ENCODE results near the gene GTPBP4.

GTPBP4 gene

GRCh38 chr10:972763-973162 lies 15.5 kb upstream of the GTPBP4 start:
- TF ChIP-seq CTCF (conservative IDR thresholded peaks at IDR 0.05; ENCODE audit: low read length) = no peak
- DNase-seq (ENCODE audit: low read depth) = no peak
- no peak overlapping the region for H3K4me3 ChIP-seq (ENCODE audit: low read length)

- H3K4me3 ChIP-seq (ENCODE audit: low read length) = no peak overlapping the region
- no peak for DNase-seq (ENCODE audit: low read depth)
- no peak for TF ChIP-seq CTCF (conservative IDR thresholded peaks at IDR 0.05; ENCODE audit: low read length)
Measured at GRCh38 chr10:974038-974784, 14.0 kb upstream of the GTPBP4 start.

GRCh38 chr10:974785-975074 lies 13.5 kb upstream of the GTPBP4 start:
- no peak for DNase-seq (ENCODE audit: low read depth)
- no peak overlapping the region for H3K4me3 ChIP-seq (ENCODE audit: low read length)
- TF ChIP-seq CTCF (conservative IDR thresholded peaks at IDR 0.05; ENCODE audit: low read length) = no peak

GRCh38 chr10:976316-976715 lies 11.9 kb upstream of the GTPBP4 start:
- no peak overlapping the region for H3K4me3 ChIP-seq (ENCODE audit: low read length)
- no peak for DNase-seq (ENCODE audit: low read depth)
- no peak for TF ChIP-seq CTCF (conservative IDR thresholded peaks at IDR 0.05; ENCODE audit: low read length)

- H3K4me3 ChIP-seq (ENCODE audit: low read length) = no peak overlapping the region
- DNase-seq (ENCODE audit: low read depth) = no peak
- no peak for TF ChIP-seq CTCF (conservative IDR thresholded peaks at IDR 0.05; ENCODE audit: low read length)
Measured at GRCh38 chr10:978826-979421, 9.3 kb upstream of the GTPBP4 start.

GRCh38 chr10:980468-981093 lies 7.7 kb upstream of the GTPBP4 start:
- no peak overlapping the region for H3K4me3 ChIP-seq (ENCODE audit: low read length)
- no peak for TF ChIP-seq CTCF (conservative IDR thresholded peaks at IDR 0.05; ENCODE audit: low read length)
- DNase-seq (ENCODE audit: low read depth) = no peak

GRCh38 chr10:983401-983800 lies 4.8 kb upstream of the GTPBP4 start:
- TF ChIP-seq CTCF (conservative IDR thresholded peaks at IDR 0.05; ENCODE audit: low read length) = no peak
- DNase-seq (ENCODE audit: low read depth) = no peak
- H3K4me3 ChIP-seq (ENCODE audit: low read length) = no peak overlapping the region

All from AG10803 (cell line).